GM19035 (cell line): ENCODE data around the gene FADS6.
"Not testable (repeated sequence)": the region's sequence is repeated elsewhere in the genome, so short reads cannot be mapped to it uniquely, and the experiment has no call there.

Source experiments
- ATAC-seq: cut with Tn5 transposase; IDR thresholded peaks from one replicate; pipeline ENCODE4 v1.9.1; 2021; ENCODE audit not compliant: unreplicated experiment

FADS6 gene

GRCh38 chr17:74870028-74870427 lies 23.4 kb downstream of the FADS6 start:
- ATAC-seq = not testable (repeated sequence)

GRCh38 chr17:74868908-74869255 lies 24.6 kb downstream of the FADS6 start:
- ATAC-seq = no peak

GRCh38 chr17:74868251-74868907 lies 25.1 kb downstream of the FADS6 start:
- ATAC-seq = no peak

GRCh38 chr17:74866198-74866835 lies 27.1 kb downstream of the FADS6 start:
- no peak for ATAC-seq

- no peak for ATAC-seq
Measured at GRCh38 chr17:74865504-74866197, 27.8 kb downstream of the FADS6 start.

- ATAC-seq = no peak
Measured at GRCh38 chr17:74864866-74865395, 28.5 kb downstream of the FADS6 start.

- no peak for ATAC-seq
Measured at GRCh38 chr17:74864297-74864865, 29.1 kb downstream of the FADS6 start.

GRCh38 chr17:74863420-74864296 lies 29.8 kb downstream of the FADS6 start:
- no peak for ATAC-seq

- ATAC-seq = no peak
Measured at GRCh38 chr17:74862919-74863318, 30.5 kb downstream of the FADS6 start.

GRCh38 chr17:74862108-74862901 lies 31.1 kb downstream of the FADS6 start:
- no peak for ATAC-seq

GRCh38 chr17:74861662-74862107 lies 31.7 kb downstream of the FADS6 start:
- ATAC-seq = no peak

GRCh38 chr17:74860872-74861661 lies 32.4 kb downstream of the FADS6 start:
- no peak for ATAC-seq

GRCh38 chr17:74860229-74860871 lies 33.1 kb downstream of the FADS6 start:
- ATAC-seq = no peak

- no peak for ATAC-seq
Measured at GRCh38 chr17:74859459-74860228, 33.8 kb downstream of the FADS6 start, which contains the start of gene GRIN2C. Gene GRIN2C, minus strand, starts transcription at chr17:74859885. Its CDS starts 4,793 bp downstream, at chr17:74855092.

GRCh38 chr17:74858672-74859458 lies 34.6 kb downstream of the FADS6 start:
- no peak for ATAC-seq

GRCh38 chr17:74857191-74857590 lies 36.2 kb downstream of the FADS6 start:
- no peak for ATAC-seq

- no peak for ATAC-seq
Measured at GRCh38 chr17:74856112-74856511, 37.3 kb downstream of the FADS6 start.
